GM21737 (cell line): ENCODE data around the gene FOXN3.
"Not testable (repeated sequence)": the region's sequence is repeated elsewhere in the genome, so short reads cannot be mapped to it uniquely, and the experiment has no call there.

ENCODE experiments used
- ATAC-seq: cut with Tn5 transposase; IDR thresholded peaks from one replicate; pipeline ENCODE4 v1.9.1; 2021; ENCODE audit warnings: mild to moderate bottlenecking, moderate library complexity; ENCODE audit not compliant: unreplicated experiment

FOXN3 gene

GRCh38 chr14:89178800-89179535, 238.1 kb downstream of the FOXN3 start:
- no peak for ATAC-seq

GRCh38 chr14:89178376-89178775, 238.7 kb downstream of the FOXN3 start:
- no peak for ATAC-seq

GRCh38 chr14:89175881-89176799, 240.9 kb downstream of the FOXN3 start:
- ATAC-seq = no peak

DNA sequence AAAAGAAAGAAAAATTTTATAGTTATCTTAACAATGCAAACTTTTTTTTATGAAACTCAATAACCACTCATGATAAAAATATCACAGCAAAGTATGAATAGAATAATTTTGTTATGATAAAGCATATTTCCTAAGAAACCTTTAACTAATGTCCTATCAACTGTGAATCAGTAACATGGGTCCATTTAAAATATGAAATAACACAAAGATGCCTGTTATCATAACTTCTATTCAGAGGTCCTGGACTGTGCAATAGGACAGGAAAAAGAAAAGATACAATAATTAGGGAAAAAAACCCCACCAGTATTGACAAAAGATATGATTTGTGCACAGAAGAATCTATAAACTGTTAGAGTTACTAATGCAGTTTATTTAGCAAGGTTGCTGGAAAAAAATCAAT, 245.4 kb downstream of the FOXN3 start:
- no peak for ATAC-seq

DNA sequence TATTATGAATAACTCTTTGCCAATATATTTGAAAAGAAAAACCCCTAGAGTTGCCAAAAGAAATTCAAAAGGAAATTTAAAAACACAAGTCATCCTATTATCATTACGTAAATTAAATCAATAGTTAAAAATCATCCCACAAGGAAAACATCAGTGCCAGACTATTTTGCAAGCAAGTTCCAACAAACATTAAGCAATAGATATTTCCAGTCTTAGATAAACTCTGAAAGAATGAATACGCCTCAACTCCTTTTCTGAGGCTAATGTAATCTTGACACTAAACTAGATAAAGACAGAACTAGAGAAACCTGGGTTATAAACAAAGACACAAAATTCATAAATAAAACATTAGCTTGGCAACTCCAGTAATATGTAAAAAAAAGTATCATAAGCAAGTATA, 245.9 kb downstream of the FOXN3 start:
- no peak for ATAC-seq

- no peak for ATAC-seq
Observed at GRCh38 chr14:89167705-89168104, 249.3 kb downstream of the FOXN3 start.

- ATAC-seq = no peak
Observed at GRCh38 chr14:89166633-89167032, 250.4 kb downstream of the FOXN3 start.

- peak; percentile 66 for ATAC-seq
Observed at GRCh38 chr14:89165189-89166181, 251.5 kb downstream of the FOXN3 start.

DNA sequence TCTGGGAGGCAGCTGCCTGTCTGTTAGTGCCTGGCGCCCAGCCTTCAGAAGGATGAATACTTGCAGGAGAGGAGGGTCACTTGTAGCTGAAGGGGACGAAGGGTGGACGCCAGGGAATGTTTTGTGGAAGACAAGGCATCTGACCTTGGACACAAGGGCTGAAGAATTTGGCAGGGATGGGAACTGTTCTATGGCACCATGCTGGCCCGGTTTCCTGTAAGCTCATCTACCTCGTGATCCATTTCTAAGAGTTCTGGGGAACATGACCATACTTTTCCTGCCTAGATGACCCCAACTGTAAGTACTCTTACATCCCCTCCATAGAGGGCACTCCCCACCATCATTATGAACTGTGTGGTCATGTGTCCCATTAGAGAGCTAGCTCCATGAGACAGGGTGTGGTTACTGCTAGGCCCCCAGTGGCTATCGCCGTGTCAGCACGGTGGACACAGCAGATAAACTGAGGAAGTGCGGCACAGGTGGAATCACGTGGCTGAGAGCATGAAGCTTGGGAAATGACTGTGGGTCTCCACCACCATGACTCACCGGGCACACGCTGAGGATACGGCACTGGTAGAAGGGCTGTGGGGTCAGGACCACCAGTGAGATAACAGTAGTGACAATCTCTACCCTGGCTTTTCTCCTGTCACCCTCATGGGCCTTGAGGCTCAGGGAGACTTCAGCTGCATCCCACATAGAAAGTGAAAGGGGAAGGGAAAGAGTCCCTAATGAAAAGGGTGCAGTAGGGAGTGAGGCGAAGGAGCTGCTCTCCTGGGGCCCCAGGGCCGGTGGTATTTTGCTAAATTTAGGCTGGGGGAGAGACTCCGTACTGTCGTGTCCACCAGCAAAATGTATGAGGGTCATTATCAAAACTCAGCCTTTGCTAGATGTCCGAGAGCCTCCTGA, 252.6 kb downstream of the FOXN3 start:
- ATAC-seq = peak; percentile 15

DNA sequence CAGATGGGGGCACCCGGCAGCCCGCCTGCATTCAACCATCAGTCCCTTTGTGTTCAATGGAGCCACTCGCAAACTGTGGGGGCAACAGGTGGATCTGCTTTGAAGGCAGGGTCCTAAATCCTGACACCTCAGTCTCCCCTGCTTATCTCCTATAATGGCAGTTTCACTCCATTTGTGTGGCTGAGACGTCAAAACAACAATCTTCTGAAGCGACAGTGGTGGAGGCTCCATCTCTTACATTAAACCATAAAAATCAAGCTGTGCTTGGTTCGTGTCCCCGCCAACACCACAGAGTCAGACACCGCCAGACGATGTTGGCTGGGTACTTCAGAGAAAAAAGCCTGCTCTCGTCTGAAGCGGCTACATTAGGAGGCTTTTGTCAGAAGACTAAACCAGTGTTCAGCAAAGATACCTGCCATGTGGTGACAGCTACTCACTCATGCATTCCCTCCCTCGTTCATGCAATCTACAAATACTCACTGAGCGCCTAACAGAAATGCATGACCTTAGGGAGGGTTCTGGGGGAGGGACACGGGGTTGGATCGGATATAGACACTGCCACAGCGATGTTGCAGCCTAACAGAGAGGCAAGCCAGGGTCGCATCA, 253.9 kb downstream of the FOXN3 start:
- ATAC-seq = no peak

DNA sequence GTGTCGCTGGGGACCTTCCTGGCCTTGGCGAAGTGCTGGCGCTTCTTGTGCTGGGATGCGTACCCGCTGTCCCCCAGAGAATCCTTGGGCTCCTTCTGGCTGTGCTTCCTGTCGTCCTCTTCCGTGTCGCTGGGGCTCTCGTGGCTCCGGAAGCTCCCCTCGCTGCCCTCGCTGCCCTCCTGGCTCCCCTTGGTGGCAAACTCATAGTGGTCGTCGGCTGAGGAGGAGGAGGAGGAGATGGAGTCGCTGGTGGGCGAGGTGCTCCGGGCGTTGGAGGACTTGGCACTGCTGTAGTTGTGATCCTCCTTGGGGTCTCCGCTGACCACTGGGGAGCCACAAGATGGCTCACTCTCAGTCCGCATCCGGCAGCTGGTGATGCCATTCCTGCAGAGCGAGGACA, 254.4 kb downstream of the FOXN3 start:
- ATAC-seq = no peak

DNA sequence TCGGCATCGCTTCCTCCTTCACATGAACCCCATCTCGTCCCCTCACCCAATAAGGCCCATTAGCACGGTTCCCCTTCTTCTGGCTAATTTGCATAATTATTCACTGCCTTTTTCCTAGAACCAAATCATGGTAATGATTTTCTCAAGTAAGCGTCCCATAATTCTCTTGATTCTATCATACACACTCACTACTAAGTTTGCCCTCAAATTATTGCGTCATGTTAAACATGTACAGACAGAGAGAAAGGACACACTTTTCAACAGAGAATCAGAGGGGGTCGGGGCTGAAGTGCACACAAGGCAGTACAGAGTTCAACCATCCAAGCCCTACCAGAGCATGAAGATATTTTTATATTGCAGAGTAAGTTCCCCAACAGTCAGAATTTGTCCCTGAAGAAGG, 256.6 kb downstream of the FOXN3 start:
- no peak for ATAC-seq

GRCh38 chr14:89158701-89159100, 258.3 kb downstream of the FOXN3 start:
- no peak for ATAC-seq

DNA sequence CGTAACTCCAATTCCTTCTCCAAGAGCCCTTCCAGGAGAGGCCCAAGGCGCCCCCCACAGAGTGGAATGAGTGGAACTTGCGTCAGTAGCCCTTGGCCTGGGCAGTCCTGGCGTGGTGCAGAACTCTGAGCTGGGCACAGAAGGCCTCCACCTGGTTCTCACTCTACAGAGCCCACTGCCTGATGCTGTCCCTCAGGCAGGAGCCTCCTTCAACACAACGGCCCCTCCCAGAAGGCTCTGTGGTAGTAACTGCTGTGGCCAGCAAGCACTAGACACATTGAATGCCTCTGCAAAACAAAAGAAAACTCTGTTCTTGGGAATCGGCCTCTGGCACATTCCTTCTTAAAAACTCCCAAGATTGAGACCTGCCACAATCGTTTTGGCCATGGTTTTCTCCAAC, 258.9 kb downstream of the FOXN3 start:
- not testable (repeated sequence) for ATAC-seq

GRCh38 chr14:89155491-89155890, 261.5 kb downstream of the FOXN3 start:
- no peak for ATAC-seq

- not testable (repeated sequence) for ATAC-seq
Observed at GRCh38 chr14:89151693-89152092, 265.3 kb downstream of the FOXN3 start.

GRCh38 chr14:89146274-89146673, 270.8 kb downstream of the FOXN3 start:
- no peak for ATAC-seq

- no peak for ATAC-seq
Observed at GRCh38 chr14:89144642-89145041, 272.4 kb downstream of the FOXN3 start.

DNA sequence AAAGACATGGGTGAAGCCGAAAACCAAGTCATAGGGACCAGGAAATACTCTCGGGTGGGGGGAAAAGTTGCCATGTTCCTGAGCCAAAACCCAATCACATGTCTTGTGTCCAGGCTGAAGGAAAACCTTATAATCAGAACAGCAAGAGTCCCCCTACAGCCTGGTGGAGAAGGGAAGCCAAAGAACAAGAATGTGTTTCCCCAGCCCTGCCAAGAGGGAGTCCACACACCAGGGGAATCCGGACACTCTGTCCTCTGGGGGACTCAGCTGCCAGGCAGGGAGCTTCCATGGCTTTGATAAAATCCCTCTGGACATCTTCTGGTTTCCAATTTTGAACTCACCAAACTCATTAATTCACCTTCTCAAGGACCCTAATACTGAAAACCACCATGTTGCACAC, 273.0 kb downstream of the FOXN3 start:
- no peak for ATAC-seq
